ENCODE measurements around the gene TTK. TPM values are rescaled to one million over a fixed set of nuclear protein-coding genes. Genes with fewer than 3 reads are reported as not detected.

TTK gene
- total RNA-seq, 1 experiment from 2014 or later = 35.5 TPM

DNA sequence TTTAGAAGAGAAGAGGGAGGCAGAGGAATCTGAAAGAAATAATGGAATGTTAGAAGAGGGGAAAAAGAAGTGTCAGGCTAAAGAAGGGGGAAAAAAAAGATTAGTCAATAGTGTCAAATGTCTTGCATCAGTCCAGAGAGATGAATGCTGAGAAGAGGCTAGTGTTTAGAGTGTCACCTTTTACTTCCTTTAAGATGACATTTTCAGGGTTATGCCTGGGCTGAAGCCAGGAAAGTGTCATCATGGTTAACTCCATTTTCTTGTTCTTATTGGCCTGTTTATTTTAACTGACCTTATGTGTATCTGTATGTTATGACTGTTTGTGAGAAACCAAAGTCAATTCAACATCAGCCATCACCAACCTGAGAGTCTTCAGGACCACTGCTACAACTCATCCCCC, 87.1 kb downstream of the TTK start:
- intact Hi-C loops (cut with micrococcal nuclease; ENCODE audit: unreplicated experiment) (no loop called here), in situ Hi-C loops (cut with HindIII; ENCODE audit: low pct_unique_long_range_greater_than_20kb, low sequenced_read_pairs) (no loop called here)
- no peak for ATAC-seq
- ChIA-PET CTCF (no interaction called here), POLR2A (no interaction called here)
- Histone ChIP-seq H3K36me3 (ENCODE audit: control insufficient read depth, insufficient read depth, low read length) (no peaks in the 10 kb centered on the region), H3K4me1 (ENCODE audit: control insufficient read depth, insufficient read depth, low read length) (no peaks in the 10 kb centered on the region), H3K9me3 (ENCODE audit: control insufficient read depth, insufficient read depth, low read depth, low read length) (no peaks in the 10 kb centered on the region), H3K4me3 (ENCODE audit: low read depth in 2 of 2, low read length in 2 of 2) (no peak overlapping the region), H3K27ac (ENCODE audit: low read length) (no peak overlapping the region), H3K27me3 (ENCODE audit: control insufficient read depth, insufficient read depth, low read length) (peaks cover 9% of the 10 kb centered on the region)
- no TSS peak for BruUV-seq (replicated peaks)
- DNase-seq (ENCODE audit: low read depth, low spot score) = no peak
- TF ChIP-seq, protein P1, sequence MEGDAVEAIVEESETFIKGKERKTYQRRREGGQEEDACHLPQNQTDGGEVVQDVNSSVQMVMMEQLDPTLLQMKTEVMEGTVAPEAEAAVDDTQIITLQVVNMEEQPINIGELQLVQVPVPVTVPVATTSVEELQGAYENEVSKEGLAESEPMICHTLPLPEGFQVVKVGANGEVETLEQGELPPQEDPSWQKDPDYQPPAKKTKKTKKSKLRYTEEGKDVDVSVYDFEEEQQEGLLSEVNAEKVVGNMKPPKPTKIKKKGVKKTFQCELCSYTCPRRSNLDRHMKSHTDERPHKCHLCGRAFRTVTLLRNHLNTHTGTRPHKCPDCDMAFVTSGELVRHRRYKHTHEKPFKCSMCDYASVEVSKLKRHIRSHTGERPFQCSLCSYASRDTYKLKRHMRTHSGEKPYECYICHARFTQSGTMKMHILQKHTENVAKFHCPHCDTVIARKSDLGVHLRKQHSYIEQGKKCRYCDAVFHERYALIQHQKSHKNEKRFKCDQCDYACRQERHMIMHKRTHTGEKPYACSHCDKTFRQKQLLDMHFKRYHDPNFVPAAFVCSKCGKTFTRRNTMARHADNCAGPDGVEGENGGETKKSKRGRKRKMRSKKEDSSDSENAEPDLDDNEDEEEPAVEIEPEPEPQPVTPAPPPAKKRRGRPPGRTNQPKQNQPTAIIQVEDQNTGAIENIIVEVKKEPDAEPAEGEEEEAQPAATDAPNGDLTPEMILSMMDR (IDR thresholded peaks at IDR 0.05) = no peak
- TF ChIP-seq TCF7L2 (IDR thresholded peaks at IDR 0.05; ENCODE audit: low read depth, low read length) = no peak
- TF ChIP-seq REST (IDR thresholded peaks at IDR 0.05; ENCODE audit: insufficient read depth in 1 of 2, low read depth in 2 of 2, low read length in 1 of 2) = no peak
- no peak for TF ChIP-seq SIN3A (IDR thresholded peaks at IDR 0.05; ENCODE audit: borderline replicate concordance, insufficient read depth, low read depth, low read length)
- no peak for TF ChIP-seq POLR2AphosphoS5 (IDR thresholded peaks at IDR 0.05; ENCODE audit: low read depth, low read length)

Other genes with a start within 250 kb of the TTK start
- 0.41 TPM for gene ELOVL4, start 57.1 kb upstream of the TTK start, total RNA-seq (2021; ENCODE audit: unreplicated experiment)
- gene BCKDHB, start 102.0 kb downstream of the TTK start, total RNA-seq (2021; ENCODE audit: unreplicated experiment) = 16.4 TPM